ENCODE results near the gene NTM.

NTM gene

GRCh38 chr11:131375421-131375820 lies 5.0 kb downstream of the NTM start:
- DNase-seq (ENCODE audit: insufficient read length) (no peak), FAIRE-seq (no peak)
- TF ChIP-seq TAF1 (IDR thresholded peaks at IDR 0.05; ENCODE audit: borderline replicate concordance, low read depth, low read length) (no peak), POLR2A (IDR thresholded peaks at IDR 0.05; ENCODE audit: low read depth, low read length) (no peak), POLR2AphosphoS5 (IDR thresholded peaks at IDR 0.05; ENCODE audit: low read depth, low read length) (no peak)

- TF ChIP-seq POLR2AphosphoS5 (IDR thresholded peaks at IDR 0.05; ENCODE audit: low read depth, low read length) (no peak), TAF1 (IDR thresholded peaks at IDR 0.05; ENCODE audit: borderline replicate concordance, low read depth, low read length) (no peak), POLR2A (IDR thresholded peaks at IDR 0.05; ENCODE audit: low read depth, low read length) (no peak)
- DNase-seq (ENCODE audit: insufficient read length), result no peak
- no peak for FAIRE-seq
These were observed 5.5 kb downstream of the NTM start for GRCh38 chr11:131375915-131376314.

GRCh38 chr11:131378931-131379330 lies 8.5 kb downstream of the NTM start:
- DNase-seq (ENCODE audit: insufficient read length) (no peak), FAIRE-seq (no peak)
- no peak for TF ChIP-seq POLR2A (IDR thresholded peaks at IDR 0.05; ENCODE audit: low read depth, low read length)
- TF ChIP-seq POLR2AphosphoS5 (IDR thresholded peaks at IDR 0.05; ENCODE audit: low read depth, low read length), result no peak
- no peak for TF ChIP-seq TAF1 (IDR thresholded peaks at IDR 0.05; ENCODE audit: borderline replicate concordance, low read depth, low read length)

DNA sequence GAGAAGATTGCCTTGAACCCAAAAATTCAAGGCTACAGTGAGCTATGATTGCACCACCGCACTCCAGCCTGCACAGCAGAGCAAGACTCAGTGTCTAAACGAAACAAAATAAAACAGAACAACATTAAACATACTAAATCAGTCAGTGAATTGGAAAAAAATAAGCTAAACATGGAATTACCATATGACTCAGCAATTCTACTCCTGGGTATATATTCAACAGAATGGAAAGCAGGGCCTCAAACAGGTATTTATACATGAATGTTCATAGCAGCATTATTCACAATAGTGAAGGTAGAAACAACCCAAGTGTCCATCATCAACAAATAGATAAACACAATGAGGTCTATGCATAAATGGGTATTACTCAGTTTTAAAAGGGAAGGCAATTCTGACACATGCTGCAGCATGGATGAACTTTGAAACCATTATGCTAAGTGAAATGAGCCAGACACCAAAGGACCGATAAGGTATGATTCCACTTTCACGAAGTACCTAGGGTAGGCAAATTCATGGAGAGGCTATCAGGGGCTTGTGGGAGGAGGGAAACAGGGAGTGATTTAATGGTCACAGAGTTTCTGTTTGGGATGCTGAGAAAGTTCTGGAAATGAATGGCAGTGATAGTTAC lies 15.5 kb downstream of the NTM start:
- FAIRE-seq (no peak), DNase-seq (ENCODE audit: insufficient read length) (no peak)
- TF ChIP-seq POLR2A (IDR thresholded peaks at IDR 0.05; ENCODE audit: low read depth, low read length) (no peak), POLR2AphosphoS5 (IDR thresholded peaks at IDR 0.05; ENCODE audit: low read depth, low read length) (no peak), TAF1 (IDR thresholded peaks at IDR 0.05; ENCODE audit: borderline replicate concordance, low read depth, low read length) (no peak)

DNA sequence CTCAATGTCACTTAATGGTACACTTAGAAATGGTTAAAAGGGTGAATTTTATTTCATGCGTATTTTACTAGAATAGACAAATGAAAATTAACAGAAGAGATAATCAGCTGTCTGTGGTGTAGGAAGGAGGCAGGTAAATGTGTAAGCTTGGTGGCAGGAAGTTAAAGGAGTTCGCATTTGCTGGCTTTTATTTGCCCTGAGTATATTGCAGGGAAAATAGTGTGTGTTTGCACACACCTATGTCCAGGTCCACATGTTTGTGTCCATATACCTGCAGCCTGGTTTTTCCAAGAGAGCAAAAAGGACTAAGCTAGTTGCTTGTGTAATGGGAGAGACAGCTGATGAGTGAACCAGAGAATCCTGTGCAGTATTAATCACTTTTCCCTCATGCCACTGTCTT lies 16.0 kb downstream of the NTM start:
- FAIRE-seq (no peak), DNase-seq (ENCODE audit: insufficient read length) (no peak)

DNA sequence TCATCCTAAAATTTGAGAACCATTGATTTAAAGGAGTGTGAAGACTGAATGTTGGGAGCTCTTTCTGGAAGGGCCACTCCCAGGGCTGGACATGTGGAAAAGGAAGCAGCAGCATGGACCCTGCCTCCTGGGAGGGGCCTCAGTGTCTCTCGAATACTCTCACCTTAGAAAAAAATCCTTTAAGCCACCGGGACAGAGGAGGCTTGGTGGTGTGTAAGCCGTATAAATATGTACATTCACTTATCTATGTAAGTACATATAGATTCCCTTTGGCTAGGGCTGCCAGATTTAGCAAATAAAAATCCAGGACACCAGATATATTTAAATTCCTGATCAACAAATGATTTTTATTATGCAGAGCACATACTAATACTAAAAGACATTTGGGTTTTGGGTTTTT lies 17.6 kb downstream of the NTM start:
- TF ChIP-seq POLR2A (IDR thresholded peaks at IDR 0.05; ENCODE audit: low read depth, low read length) (no peak), TAF1 (IDR thresholded peaks at IDR 0.05; ENCODE audit: borderline replicate concordance, low read depth, low read length) (no peak), POLR2AphosphoS5 (IDR thresholded peaks at IDR 0.05; ENCODE audit: low read depth, low read length) (no peak)
- no peak for FAIRE-seq
- DNase-seq (ENCODE audit: insufficient read length), result no peak

More for the DNA sequence above, 16.0 kb downstream of the NTM start:
- TF ChIP-seq TAF1 (IDR thresholded peaks at IDR 0.05; ENCODE audit: borderline replicate concordance, low read depth, low read length) (no peak), POLR2AphosphoS5 (IDR thresholded peaks at IDR 0.05; ENCODE audit: low read depth, low read length) (no peak), POLR2A (IDR thresholded peaks at IDR 0.05; ENCODE audit: low read depth, low read length) (no peak)

DNA sequence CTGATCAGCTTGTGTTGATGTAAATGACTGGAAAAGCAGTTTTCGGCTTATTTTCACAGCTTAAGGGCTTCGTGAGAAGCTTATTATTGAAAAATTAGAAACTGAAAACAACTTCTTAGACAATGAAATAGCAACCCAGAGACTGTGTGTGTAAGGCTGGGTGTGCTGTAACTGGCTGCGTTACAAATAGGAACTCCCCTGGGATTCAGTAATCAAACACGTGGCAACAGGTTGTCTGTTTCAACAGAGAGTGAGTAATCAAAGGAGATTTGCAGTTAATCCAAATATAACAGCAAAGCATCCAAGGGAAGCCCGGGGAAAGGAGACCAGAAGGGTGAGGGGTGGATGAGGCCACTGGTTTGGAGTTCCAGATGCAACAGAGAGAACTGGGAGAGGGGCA lies 19.2 kb downstream of the NTM start:
- DNase-seq (ENCODE audit: insufficient read length), result no peak
- TF ChIP-seq TAF1 (IDR thresholded peaks at IDR 0.05; ENCODE audit: borderline replicate concordance, low read depth, low read length), result no peak
- no peak for TF ChIP-seq POLR2A (IDR thresholded peaks at IDR 0.05; ENCODE audit: low read depth, low read length)
- TF ChIP-seq POLR2AphosphoS5 (IDR thresholded peaks at IDR 0.05; ENCODE audit: low read depth, low read length), result no peak

DNA sequence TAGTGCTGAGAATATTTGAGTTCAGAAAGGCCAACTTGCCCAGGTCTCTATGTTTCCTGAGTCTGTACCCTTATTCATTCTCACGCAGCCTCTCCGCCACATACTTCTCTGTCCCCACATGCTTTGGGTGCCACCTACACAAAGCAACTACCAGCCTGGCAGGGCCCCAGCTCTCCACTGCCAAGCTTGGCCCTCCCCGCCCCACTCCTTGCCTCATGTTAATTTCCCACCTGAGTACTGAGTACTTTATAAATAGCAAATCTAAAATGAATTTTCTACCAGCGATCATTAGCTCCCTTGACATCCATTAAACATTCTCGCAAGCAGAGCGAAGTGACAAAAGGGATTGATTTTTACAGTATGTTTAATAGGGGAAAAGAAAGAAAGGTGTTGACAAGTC lies 20.8 kb downstream of the NTM start:
- DNase-seq (ENCODE audit: insufficient read length) (no peak), FAIRE-seq (no peak)
- TF ChIP-seq POLR2AphosphoS5 (IDR thresholded peaks at IDR 0.05; ENCODE audit: low read depth, low read length), result no peak
- TF ChIP-seq TAF1 (IDR thresholded peaks at IDR 0.05; ENCODE audit: borderline replicate concordance, low read depth, low read length), result no peak
- no peak for TF ChIP-seq POLR2A (IDR thresholded peaks at IDR 0.05; ENCODE audit: low read depth, low read length)

More for the DNA sequence above, 19.2 kb downstream of the NTM start:
- no peak for FAIRE-seq

DNA sequence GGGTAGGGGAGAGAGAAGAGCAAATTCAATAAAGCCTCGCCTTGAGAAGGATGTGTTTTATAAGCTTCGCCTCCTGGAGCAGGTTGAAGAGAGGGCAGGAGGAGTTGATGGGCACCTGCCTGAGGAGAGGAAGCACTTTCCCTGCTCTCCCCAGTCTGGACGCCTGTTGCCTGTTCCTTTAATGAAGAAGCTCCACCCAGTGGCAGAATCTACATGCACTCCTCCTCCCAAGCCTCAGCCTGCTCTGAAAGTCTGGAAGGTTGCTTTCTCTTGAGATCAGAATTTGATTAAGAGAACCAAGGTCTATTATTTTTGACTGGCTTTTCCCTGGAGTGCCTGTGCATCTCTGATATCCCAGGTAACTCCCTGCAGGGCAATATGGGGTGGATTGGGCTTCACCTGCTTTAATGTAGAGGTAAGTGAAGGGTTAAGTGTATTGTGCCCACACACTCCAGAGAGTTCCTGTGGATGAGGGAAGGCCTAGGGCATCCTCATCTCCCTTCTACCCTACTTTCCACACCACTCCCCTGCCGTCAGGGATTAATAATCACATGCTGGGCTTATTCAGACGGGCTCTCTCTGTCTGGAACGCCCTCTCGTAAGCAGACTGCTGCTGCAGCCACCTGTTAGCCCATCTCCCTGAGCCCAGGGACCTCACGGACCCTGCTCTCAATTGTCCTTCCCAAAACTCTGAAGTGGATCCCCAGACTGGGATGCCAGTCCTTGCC lies 22.3 kb downstream of the NTM start:
- FAIRE-seq, result no peak
- no peak for DNase-seq (ENCODE audit: insufficient read length)
- TF ChIP-seq POLR2AphosphoS5 (IDR thresholded peaks at IDR 0.05; ENCODE audit: low read depth, low read length) (no peak), TAF1 (IDR thresholded peaks at IDR 0.05; ENCODE audit: borderline replicate concordance, low read depth, low read length) (no peak), POLR2A (IDR thresholded peaks at IDR 0.05; ENCODE audit: low read depth, low read length) (no peak)

DNA sequence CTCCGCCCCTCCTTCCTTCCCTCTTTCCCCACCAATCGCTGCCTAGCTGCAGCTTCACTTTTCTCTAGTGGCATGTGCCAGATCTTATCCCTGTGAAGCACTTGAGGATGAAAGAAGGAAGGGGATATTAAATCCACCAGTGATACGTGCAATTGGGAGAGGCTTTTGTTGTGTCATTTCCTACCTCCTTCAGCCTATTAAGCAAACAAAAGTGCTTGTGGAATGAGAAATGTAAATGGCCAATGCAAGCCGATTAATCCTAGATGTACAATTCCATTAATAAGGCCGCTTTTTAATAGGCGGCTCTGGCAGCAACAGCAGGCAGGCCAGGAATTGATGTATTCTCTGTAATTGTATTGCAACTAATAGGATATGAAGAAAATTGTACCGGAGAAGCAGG lies 23.3 kb downstream of the NTM start:
- FAIRE-seq (no peak), DNase-seq (ENCODE audit: insufficient read length) (no peak)
- TF ChIP-seq TAF1 (IDR thresholded peaks at IDR 0.05; ENCODE audit: borderline replicate concordance, low read depth, low read length), result no peak
- TF ChIP-seq POLR2AphosphoS5 (IDR thresholded peaks at IDR 0.05; ENCODE audit: low read depth, low read length), result no peak
- TF ChIP-seq POLR2A (IDR thresholded peaks at IDR 0.05; ENCODE audit: low read depth, low read length), result no peak

GRCh38 chr11:131397675-131398074 lies 27.3 kb downstream of the NTM start:
- TF ChIP-seq TAF1 (IDR thresholded peaks at IDR 0.05; ENCODE audit: borderline replicate concordance, low read depth, low read length) (no peak), POLR2A (IDR thresholded peaks at IDR 0.05; ENCODE audit: low read depth, low read length) (no peak), POLR2AphosphoS5 (IDR thresholded peaks at IDR 0.05; ENCODE audit: low read depth, low read length) (no peak)
- FAIRE-seq (no peak), DNase-seq (ENCODE audit: insufficient read length) (no peak)

GRCh38 chr11:131402040-131402439 lies 31.6 kb downstream of the NTM start:
- FAIRE-seq, result no peak
- no peak for DNase-seq (ENCODE audit: insufficient read length)
- no peak for TF ChIP-seq POLR2AphosphoS5 (IDR thresholded peaks at IDR 0.05; ENCODE audit: low read depth, low read length)
- no peak for TF ChIP-seq POLR2A (IDR thresholded peaks at IDR 0.05; ENCODE audit: low read depth, low read length)
- TF ChIP-seq TAF1 (IDR thresholded peaks at IDR 0.05; ENCODE audit: borderline replicate concordance, low read depth, low read length), result no peak

Data from GM12892 (cell line).